Activated B cell treated with CpG ODN at 0.5 μM for 24 hours (primary cell): ENCODE measurements around the gene TNFRSF18. TPM values are rescaled to one million over a fixed set of nuclear protein-coding genes. Genes with fewer than 3 reads are reported as not detected.
A peak's percentile ranks its signal among the peaks of the same experiment; 100 is the strongest.

Source experiments
- ATAC-seq: fragments of 200-7000 bp; cut with Tn5 transposase; one replicate; pipeline ENCODE4 v1.10.0; 2021; ENCODE audit warnings: low read depth, mild to moderate bottlenecking, moderate library complexity
- CTCF ChIA-PET: fragments of 350-600 bp; sonication (Branson Sonifier 250); formaldehyde crosslinking; loops from one replicate; lab custom pipeline; 2021; ENCODE audit warnings: antibody characterized with exemption; lab: Charles Lee
- POLR2A ChIA-PET: fragments of 350-600 bp; sonication (Branson Sonifier 250); formaldehyde crosslinking; loops from one replicate; lab custom pipeline; 2021; ENCODE audit warnings: antibody characterized with exemption; lab: Charles Lee
- DNase-seq: peaks from one replicate; pipeline ENCODE4 v3.0.0; 2022
- H3K27ac Mint-ChIP-seq: one replicate; pipeline ENCODE4 v1.8.0; 2020; ENCODE audit warnings: mixed read lengths
- H3K27me3 Mint-ChIP-seq: one replicate; pipeline ENCODE4 v1.8.0; 2021; ENCODE audit warnings: mixed read lengths
- H3K36me3 Mint-ChIP-seq: one replicate; pipeline ENCODE4 v1.8.0; 2021; ENCODE audit warnings: low read depth, mixed read lengths
- H3K4me1 Mint-ChIP-seq: one replicate; pipeline ENCODE4 v1.8.0; 2021; ENCODE audit warnings: mixed read lengths
- H3K4me3 Mint-ChIP-seq: one replicate; pipeline ENCODE4 v1.8.0; 2020; ENCODE audit warnings: mild to moderate bottlenecking, mixed read lengths
- H3K9me3 Mint-ChIP-seq: one replicate; pipeline ENCODE4 v1.8.0; 2020; ENCODE audit warnings: mixed read lengths
- intact Hi-C: fragments of 100-400 bp; cut with micrococcal nuclease; formaldehyde crosslinking; loops from one replicate; pipeline ENCODE4 v1.15.1; 2024
- total RNA-seq: library from RNA; stranded (reverse); gene quantifications from 2 replicates; pipeline ENCODE4 v1.2.3, GENCODE V29; 2022
- TF ChIP-seq, protein P1 (sequence below): fragments of 200-600 bp; IDR thresholded peaks from one replicate; pipeline ENCODE4 v1.8.0; 2022; ENCODE audit warnings: antibody characterized with exemption, mild to moderate bottlenecking

Gene TNFRSF18
- total RNA-seq, 1 donor from 2014 or later: 37.5 TPM

DNA sequence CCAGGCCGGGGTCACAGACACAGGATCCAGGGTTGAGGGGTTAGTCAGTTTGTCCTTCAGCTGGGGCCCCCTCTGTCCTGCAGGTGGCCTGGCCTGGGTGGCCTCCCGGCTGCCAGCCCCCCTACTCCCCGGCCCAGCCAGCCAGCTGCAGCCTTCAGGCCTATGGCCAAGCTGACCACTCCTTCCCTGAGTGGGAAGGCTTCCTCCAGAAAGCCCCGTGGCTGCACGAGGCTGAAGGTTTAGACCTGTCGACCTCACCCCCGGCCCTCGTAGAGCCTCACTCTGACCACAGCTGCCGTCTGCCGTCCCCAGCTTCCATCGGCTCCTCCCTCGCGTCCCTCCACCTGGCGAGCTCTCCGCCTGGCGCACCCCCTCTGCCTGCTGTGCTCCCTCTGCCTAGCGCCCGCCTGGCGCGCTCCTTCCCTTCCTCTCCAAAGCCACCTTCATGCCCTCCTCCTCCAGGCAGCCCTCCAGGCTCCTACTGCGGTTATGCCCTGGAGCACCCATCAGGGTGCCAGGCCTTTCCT lies 23.1 kb downstream of the TNFRSF18 start:
- CTCF ChIA-PET: no interaction called here
- intact Hi-C loops: no loop called here
- POLR2A ChIA-PET: no interaction called here
- H3K4me1 Mint-ChIP-seq: no peaks in the 10 kb centered on the region
- no peak overlapping the region for H3K27ac Mint-ChIP-seq
- no peak overlapping the region for H3K4me3 Mint-ChIP-seq
- ATAC-seq (no peak), DNase-seq (peak; percentile 17)
- H3K36me3 Mint-ChIP-seq: no peaks in the 10 kb centered on the region
- H3K9me3 Mint-ChIP-seq: no peaks in the 10 kb centered on the region
- peaks cover 17% of the 10 kb centered on the region for H3K27me3 Mint-ChIP-seq
- TF ChIP-seq, protein P1, sequence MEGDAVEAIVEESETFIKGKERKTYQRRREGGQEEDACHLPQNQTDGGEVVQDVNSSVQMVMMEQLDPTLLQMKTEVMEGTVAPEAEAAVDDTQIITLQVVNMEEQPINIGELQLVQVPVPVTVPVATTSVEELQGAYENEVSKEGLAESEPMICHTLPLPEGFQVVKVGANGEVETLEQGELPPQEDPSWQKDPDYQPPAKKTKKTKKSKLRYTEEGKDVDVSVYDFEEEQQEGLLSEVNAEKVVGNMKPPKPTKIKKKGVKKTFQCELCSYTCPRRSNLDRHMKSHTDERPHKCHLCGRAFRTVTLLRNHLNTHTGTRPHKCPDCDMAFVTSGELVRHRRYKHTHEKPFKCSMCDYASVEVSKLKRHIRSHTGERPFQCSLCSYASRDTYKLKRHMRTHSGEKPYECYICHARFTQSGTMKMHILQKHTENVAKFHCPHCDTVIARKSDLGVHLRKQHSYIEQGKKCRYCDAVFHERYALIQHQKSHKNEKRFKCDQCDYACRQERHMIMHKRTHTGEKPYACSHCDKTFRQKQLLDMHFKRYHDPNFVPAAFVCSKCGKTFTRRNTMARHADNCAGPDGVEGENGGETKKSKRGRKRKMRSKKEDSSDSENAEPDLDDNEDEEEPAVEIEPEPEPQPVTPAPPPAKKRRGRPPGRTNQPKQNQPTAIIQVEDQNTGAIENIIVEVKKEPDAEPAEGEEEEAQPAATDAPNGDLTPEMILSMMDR: no peak

DNA sequence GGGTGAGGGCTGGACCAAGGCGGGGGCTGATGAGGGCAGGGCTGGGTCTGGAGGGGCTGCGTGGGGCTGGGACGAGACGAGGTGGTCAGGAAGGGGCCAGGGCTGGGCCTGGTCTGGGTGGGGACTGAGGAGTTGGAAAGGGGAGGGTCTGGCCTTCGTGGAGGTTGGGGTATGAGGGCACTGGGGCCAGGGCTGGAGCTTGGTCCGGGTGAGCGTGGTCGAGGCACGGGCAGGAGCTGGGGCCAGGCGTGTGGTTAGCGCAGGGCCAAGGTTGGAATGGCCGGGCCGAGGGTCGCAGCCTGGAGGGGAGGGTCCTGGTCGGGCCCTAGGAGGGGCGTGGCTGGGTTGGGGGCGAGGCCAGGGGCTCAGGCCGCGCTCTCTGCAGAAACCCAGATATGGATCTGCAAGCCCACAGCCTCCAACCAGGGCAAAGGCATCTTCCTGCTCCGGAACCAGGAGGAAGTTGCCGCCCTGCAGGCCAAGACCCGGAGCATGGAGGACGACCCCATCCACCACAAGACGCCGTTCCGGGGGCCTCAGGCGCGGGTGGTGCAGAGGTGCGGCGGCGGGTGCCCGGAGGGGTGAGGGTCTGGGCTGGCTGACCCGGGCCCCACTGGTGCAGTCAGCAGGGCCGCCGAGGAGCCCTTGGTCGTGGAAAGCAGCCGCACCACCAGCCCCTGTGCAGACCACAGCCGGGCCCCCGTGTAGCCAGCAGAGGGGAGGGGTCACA lies 23.7 kb downstream of the TNFRSF18 start:
- ATAC-seq: no peak
- Mint-ChIP-seq H3K27ac (no peak overlapping the region), H3K4me3 (no peak overlapping the region), H3K4me1 (no peaks in the 10 kb centered on the region), H3K36me3 (no peaks in the 10 kb centered on the region), H3K27me3 (peaks cover 17% of the 10 kb centered on the region), H3K9me3 (no peaks in the 10 kb centered on the region)
- POLR2A ChIA-PET: no interaction called here
- CTCF ChIA-PET: no interaction called here
- TF ChIP-seq, protein P1: no peak
- intact Hi-C loops: no loop called here
- DNase-seq: peak; percentile 16

DNA sequence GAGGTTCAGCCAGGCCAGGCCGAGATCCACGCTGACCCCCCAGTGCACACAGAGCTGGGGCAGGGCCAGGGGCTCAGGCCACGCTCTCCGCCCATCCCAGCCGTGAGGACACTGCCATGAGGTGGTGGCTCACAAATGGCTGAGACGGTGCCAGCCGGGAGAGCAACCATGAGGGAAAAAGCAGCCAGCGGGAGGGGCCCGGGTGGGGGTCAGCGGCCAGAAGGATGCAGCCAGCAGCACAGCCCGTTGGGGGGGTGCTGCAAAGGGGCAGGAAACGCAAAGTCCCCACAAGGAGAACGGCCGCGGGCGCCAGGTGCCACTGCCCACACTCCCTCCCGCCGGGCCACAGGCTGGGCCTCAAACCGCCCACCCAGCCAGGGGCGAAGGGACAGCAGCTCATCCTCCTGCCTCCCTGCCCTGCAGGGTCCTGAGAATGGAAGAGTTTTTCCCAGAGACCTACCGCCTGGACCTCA lies 24.4 kb downstream of the TNFRSF18 start:
- DNase-seq: no peak

DNA sequence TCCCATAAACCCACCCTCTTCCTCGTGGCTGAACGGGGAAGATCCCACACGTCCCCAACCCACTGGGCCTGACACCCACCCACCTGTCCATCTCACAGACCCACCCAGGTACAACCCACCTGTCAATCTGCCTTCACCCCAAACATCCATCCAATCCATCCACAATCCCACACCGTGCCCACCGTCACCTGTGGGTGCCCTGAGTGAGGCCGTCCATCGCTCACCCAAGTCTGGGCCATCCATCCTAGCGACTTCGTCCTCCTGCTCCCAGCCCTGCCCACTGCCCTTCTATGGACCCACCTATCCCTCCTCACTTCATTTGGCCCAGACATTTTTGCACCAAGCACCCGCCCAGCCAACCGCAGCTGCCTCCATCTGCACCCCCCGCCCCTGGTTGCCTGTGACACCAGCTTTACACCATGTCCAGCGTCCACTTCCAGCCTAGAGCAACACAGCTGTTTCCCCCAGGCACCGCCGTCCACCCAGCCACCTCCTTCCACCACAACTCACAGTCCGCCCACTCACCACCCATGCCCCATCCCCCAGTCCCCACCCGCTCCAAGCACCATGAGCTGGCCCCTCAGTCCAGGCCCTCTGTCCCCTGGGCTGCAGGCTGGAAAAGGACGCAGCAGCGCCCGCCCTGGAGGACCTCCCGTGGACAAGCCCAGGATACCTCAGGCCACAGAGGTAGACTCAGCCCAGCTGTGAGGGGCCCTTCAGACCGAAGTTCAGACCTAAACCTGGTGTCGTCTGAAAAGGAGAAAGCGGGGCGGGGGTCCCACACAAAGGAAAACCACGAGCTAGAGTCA lies 25.1 kb downstream of the TNFRSF18 start:
- H3K9me3 Mint-ChIP-seq: no peaks in the 10 kb centered on the region
- H3K36me3 Mint-ChIP-seq: no peaks in the 10 kb centered on the region
- ChIA-PET POLR2A (no interaction called here), CTCF (no interaction called here)
- no peaks in the 10 kb centered on the region for H3K4me1 Mint-ChIP-seq
- intact Hi-C loops: no loop called here
- H3K4me3 Mint-ChIP-seq: no peak overlapping the region
- TF ChIP-seq, protein P1: no peak
- DNase-seq (peak; percentile 11), ATAC-seq (no peak)
- peaks cover 20% of the 10 kb centered on the region for H3K27me3 Mint-ChIP-seq
- no peak overlapping the region for H3K27ac Mint-ChIP-seq

More for the DNA sequence above, 24.4 kb downstream of the TNFRSF18 start:
- Mint-ChIP-seq H3K9me3 (no peaks in the 10 kb centered on the region), H3K36me3 (no peaks in the 10 kb centered on the region), H3K27ac (no peak overlapping the region), H3K4me3 (no peak overlapping the region), H3K27me3 (peaks cover 18% of the 10 kb centered on the region), H3K4me1 (no peaks in the 10 kb centered on the region)
- TF ChIP-seq, protein P1: no peak
- intact Hi-C loops: no loop called here
- no peak for ATAC-seq
- ChIA-PET POLR2A (no interaction called here), CTCF (no interaction called here)
